GM18505 (cell line): ENCODE results near the gene TXNL4A.

Experiments used
- ATAC-seq: cut with Tn5 transposase; IDR thresholded peaks from one replicate; pipeline ENCODE4 v1.9.1; 2021; ENCODE audit not compliant: unreplicated experiment
- POLR2A ChIP-seq: IDR thresholded peaks from 4 replicates; pipeline ENCODE4 v1.6.1; 2011; ENCODE audit warnings: borderline replicate concordance; ENCODE audit not compliant: insufficient read depth, insufficient read length; ENCODE audit errors: extremely low read depth

TXNL4A gene

GRCh38 chr18:79982736-79983135, 5.6 kb downstream of the TXNL4A start:
- ATAC-seq = no peak
- no peak for TF ChIP-seq POLR2A

GRCh38 chr18:79980585-79980984, 7.8 kb downstream of the TXNL4A start:
- no peak for TF ChIP-seq POLR2A
- no peak for ATAC-seq

GRCh38 chr18:79979843-79980242, 8.5 kb downstream of the TXNL4A start:
- no peak for TF ChIP-seq POLR2A
- no peak for ATAC-seq

GRCh38 chr18:79975985-79976680, 12.2 kb downstream of the TXNL4A start:
- ATAC-seq = no peak
- no peak for TF ChIP-seq POLR2A

- ATAC-seq = no peak
- TF ChIP-seq POLR2A = no peak
Measured at GRCh38 chr18:79975043-79975442, 13.3 kb downstream of the TXNL4A start.

GRCh38 chr18:79974025-79974654, 14.2 kb downstream of the TXNL4A start:
- no peak for TF ChIP-seq POLR2A
- ATAC-seq = no peak

- TF ChIP-seq POLR2A = no peak
- no peak for ATAC-seq
Measured at GRCh38 chr18:79973517-79973916, 14.8 kb downstream of the TXNL4A start.

- ATAC-seq = no peak
- TF ChIP-seq POLR2A = no peak
Measured at GRCh38 chr18:79972720-79973119, 15.6 kb downstream of the TXNL4A start.

- no peak for ATAC-seq
Measured at GRCh38 chr18:79971986-79972385, 16.4 kb downstream of the TXNL4A start.

GRCh38 chr18:79971211-79971952, 17.0 kb downstream of the TXNL4A start:
- TF ChIP-seq POLR2A = no peak

More at GRCh38 chr18:79971986-79972385, 16.4 kb downstream of the TXNL4A start:
- no peak for TF ChIP-seq POLR2A

GRCh38 chr18:79970419-79971133, 17.8 kb downstream of the TXNL4A start:
- ATAC-seq = no peak
- TF ChIP-seq POLR2A = no peak

More at GRCh38 chr18:79971211-79971952, 17.0 kb downstream of the TXNL4A start:
- ATAC-seq = no peak

GRCh38 chr18:79965119-79965902, 23.1 kb downstream of the TXNL4A start:
- no peak for TF ChIP-seq POLR2A

More at GRCh38 chr18:79965119-79965902, 23.1 kb downstream of the TXNL4A start:
- ATAC-seq = no peak
